DOHH2 (cell line): ENCODE data around the gene DZIP1L.

Source experiments
- H3F3A ChIP-seq: fragments of 200-600 bp; sonication (generic), shearing (Covaris generic); 2 replicates; pipeline ENCODE4 v1.6.0; 2016; ENCODE audit warnings: antibody characterized with exemption, mild to moderate bottlenecking; ENCODE audit not compliant: control insufficient read depth, insufficient read depth
- H3K27ac ChIP-seq: fragments of 200-600 bp; sonication (generic); 2 replicates; pipeline ENCODE4 v1.5.1; 2014; ENCODE audit warnings: low read depth, mild to moderate bottlenecking, low read length, moderate library complexity
- H3K27me3 ChIP-seq: fragments of 200-600 bp; sonication (generic); 2 replicates; pipeline ENCODE4 v1.6.1; 2014; ENCODE audit warnings: mild to moderate bottlenecking, low read length, mixed read lengths; ENCODE audit not compliant: control insufficient read depth
- H3K36me3 ChIP-seq: fragments of 200-600 bp; sonication (generic); 2 replicates; pipeline ENCODE4 v1.6.1; 2014; ENCODE audit warnings: mild to moderate bottlenecking, low read length, moderate library complexity, mixed read lengths; ENCODE audit not compliant: control insufficient read depth
- H3K4me1 ChIP-seq: fragments of 200-600 bp; sonication (generic); 2 replicates; pipeline ENCODE4 v1.6.1; 2014; ENCODE audit warnings: mild to moderate bottlenecking, low read length, mixed read lengths; ENCODE audit not compliant: control insufficient read depth
- H3K4me2 ChIP-seq: fragments of 200-600 bp; sonication (generic); 2 replicates; pipeline ENCODE4 v1.6.0; 2014; ENCODE audit warnings: mild to moderate bottlenecking, low read length, moderate library complexity
- H3K4me3 ChIP-seq: fragments of 200-600 bp; sonication (generic); 2 replicates; pipeline ENCODE4 v1.5.1; 2014; ENCODE audit warnings: mild to moderate bottlenecking, low read length, mixed read lengths
- H3K79me2 ChIP-seq: fragments of 200-600 bp; sonication (generic); 2 replicates; pipeline ENCODE4 v1.6.1; 2014; ENCODE audit warnings: mild to moderate bottlenecking, low read length, mixed read lengths; ENCODE audit not compliant: control insufficient read depth
- H3K9me2 ChIP-seq: fragments of 200-600 bp; sonication (generic); replicated peaks from 2 replicates; pipeline ENCODE4 v1.6.1; 2014; ENCODE audit warnings: mild to moderate bottlenecking, low read length, mixed read lengths; ENCODE audit not compliant: control insufficient read depth
- H3K9me3 ChIP-seq: fragments of 200-600 bp; sonication (generic); 2 replicates; pipeline ENCODE4 v1.6.1; 2014; ENCODE audit warnings: antibody characterized with exemption, low read length, mixed read lengths; ENCODE audit not compliant: control insufficient read depth, insufficient read depth
- H4K20me1 ChIP-seq: fragments of 200-600 bp; sonication (generic); 2 replicates; pipeline ENCODE4 v1.6.0; 2014; ENCODE audit warnings: low read depth, mild to moderate bottlenecking, antibody characterized with exemption, low read length, moderate library complexity; ENCODE audit not compliant: control insufficient read depth, insufficient read depth
- CTCF ChIP-seq: fragments of 200-600 bp; sonication (generic); IDR thresholded peaks from one replicate; pipeline ENCODE4 v1.5.1; 2014; ENCODE audit warnings: antibody characterized with exemption, mild to moderate bottlenecking, low read depth, low read length; ENCODE audit not compliant: poor library complexity, severe bottlenecking
- EZH2phosphoT487 ChIP-seq: fragments of 200-600 bp; sonication (generic); IDR thresholded peaks from 2 replicates; pipeline ENCODE4 v1.6.1; 2017; ENCODE audit warnings: borderline replicate concordance, mild to moderate bottlenecking, antibody characterized with exemption, low read length, moderate library complexity, mixed read lengths

DZIP1L gene

GRCh38 chr3:138125548-138126221, 10.3 kb upstream of the DZIP1L start:
- Histone ChIP-seq H3K4me3 (no peak overlapping the region), H3K27ac (no peak overlapping the region), H3K9me2 (no peaks in the 10 kb centered on the region), H3K36me3 (no peaks in the 10 kb centered on the region), H4K20me1 (no peaks in the 10 kb centered on the region), H3K9me3 (no peaks in the 10 kb centered on the region), H3K4me1 (no peaks in the 10 kb centered on the region), H3F3A (no peaks in the 10 kb centered on the region), H3K4me2 (no peak overlapping the region), H3K79me2 (no peaks in the 10 kb centered on the region), H3K27me3 (peaks cover 2% of the 10 kb centered on the region; the same call in 1 of the 2 replicates)
- no peak for TF ChIP-seq EZH2phosphoT487
- TF ChIP-seq CTCF, result no peak

GRCh38 chr3:138124706-138125355, 9.4 kb upstream of the DZIP1L start:
- Histone ChIP-seq H3K9me2 (no peaks in the 10 kb centered on the region), H3F3A (no peaks in the 10 kb centered on the region), H3K4me1 (no peaks in the 10 kb centered on the region), H4K20me1 (no peaks in the 10 kb centered on the region), H3K27ac (no peak overlapping the region), H3K27me3 (no peaks in the 10 kb centered on the region), H3K9me3 (no peaks in the 10 kb centered on the region), H3K79me2 (no peaks in the 10 kb centered on the region), H3K4me3 (no peak overlapping the region), H3K4me2 (no peak overlapping the region), H3K36me3 (no peaks in the 10 kb centered on the region)
- TF ChIP-seq CTCF, result no peak
- TF ChIP-seq EZH2phosphoT487, result no peak

GRCh38 chr3:138124188-138124587, 8.8 kb upstream of the DZIP1L start:
- Histone ChIP-seq H3K27me3 (no peaks in the 10 kb centered on the region), H3K4me3 (no peak overlapping the region), H3K4me1 (no peaks in the 10 kb centered on the region), H3K79me2 (no peaks in the 10 kb centered on the region), H4K20me1 (no peaks in the 10 kb centered on the region), H3F3A (no peaks in the 10 kb centered on the region), H3K4me2 (no peak overlapping the region), H3K9me2 (no peaks in the 10 kb centered on the region), H3K9me3 (no peaks in the 10 kb centered on the region), H3K36me3 (no peaks in the 10 kb centered on the region), H3K27ac (no peak overlapping the region)
- TF ChIP-seq CTCF (no peak), EZH2phosphoT487 (no peak)
